ENCODE measurements around the gene ABCD3.

DNA sequence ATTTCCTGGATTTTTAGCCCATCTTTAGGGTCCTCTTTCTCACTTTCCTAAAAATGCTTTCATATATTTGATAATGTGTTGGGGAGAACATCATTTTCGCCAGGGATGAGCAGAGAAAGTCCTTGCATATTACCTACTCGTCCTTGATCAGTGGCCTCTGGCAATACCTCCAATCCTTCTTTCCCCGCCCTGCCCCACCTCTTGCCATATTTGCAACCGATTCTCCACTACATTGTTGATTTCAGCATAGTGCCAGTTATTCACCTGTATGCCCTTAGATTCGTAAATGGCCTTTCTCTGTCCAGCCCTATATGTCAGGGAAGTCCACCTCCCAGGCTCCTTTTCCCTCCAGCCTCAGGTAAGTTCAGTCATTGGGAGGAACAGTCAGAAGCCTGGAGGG is 136.9 kb downstream of the ABCD3 start:
- TF ChIP-seq, protein P1, sequence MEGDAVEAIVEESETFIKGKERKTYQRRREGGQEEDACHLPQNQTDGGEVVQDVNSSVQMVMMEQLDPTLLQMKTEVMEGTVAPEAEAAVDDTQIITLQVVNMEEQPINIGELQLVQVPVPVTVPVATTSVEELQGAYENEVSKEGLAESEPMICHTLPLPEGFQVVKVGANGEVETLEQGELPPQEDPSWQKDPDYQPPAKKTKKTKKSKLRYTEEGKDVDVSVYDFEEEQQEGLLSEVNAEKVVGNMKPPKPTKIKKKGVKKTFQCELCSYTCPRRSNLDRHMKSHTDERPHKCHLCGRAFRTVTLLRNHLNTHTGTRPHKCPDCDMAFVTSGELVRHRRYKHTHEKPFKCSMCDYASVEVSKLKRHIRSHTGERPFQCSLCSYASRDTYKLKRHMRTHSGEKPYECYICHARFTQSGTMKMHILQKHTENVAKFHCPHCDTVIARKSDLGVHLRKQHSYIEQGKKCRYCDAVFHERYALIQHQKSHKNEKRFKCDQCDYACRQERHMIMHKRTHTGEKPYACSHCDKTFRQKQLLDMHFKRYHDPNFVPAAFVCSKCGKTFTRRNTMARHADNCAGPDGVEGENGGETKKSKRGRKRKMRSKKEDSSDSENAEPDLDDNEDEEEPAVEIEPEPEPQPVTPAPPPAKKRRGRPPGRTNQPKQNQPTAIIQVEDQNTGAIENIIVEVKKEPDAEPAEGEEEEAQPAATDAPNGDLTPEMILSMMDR (IDR thresholded peaks at IDR 0.05) = no peak
- TF ChIP-seq POLR2A (IDR thresholded peaks at IDR 0.05) = no peak
